Stimulated activated CD4-positive, alpha-beta T cell treated with anti-CD3 and anti-CD28 coated beads, Interleukin-4, amount 100 ng/mL, for 4 hours (primary cell): ENCODE data around the gene HLCS.

Source experiments
- DNase-seq, 2 experiments: peaks; one replicate each; pipeline ENCODE4 v3.0.0-alpha.2; 2020

HLCS gene

GRCh38 chr21:36914244-36915013, 52.0 kb downstream of the HLCS start:
- no peak for DNase-seq

GRCh38 chr21:36913247-36914169, 53.0 kb downstream of the HLCS start:
- DNase-seq: no peak

DNA sequence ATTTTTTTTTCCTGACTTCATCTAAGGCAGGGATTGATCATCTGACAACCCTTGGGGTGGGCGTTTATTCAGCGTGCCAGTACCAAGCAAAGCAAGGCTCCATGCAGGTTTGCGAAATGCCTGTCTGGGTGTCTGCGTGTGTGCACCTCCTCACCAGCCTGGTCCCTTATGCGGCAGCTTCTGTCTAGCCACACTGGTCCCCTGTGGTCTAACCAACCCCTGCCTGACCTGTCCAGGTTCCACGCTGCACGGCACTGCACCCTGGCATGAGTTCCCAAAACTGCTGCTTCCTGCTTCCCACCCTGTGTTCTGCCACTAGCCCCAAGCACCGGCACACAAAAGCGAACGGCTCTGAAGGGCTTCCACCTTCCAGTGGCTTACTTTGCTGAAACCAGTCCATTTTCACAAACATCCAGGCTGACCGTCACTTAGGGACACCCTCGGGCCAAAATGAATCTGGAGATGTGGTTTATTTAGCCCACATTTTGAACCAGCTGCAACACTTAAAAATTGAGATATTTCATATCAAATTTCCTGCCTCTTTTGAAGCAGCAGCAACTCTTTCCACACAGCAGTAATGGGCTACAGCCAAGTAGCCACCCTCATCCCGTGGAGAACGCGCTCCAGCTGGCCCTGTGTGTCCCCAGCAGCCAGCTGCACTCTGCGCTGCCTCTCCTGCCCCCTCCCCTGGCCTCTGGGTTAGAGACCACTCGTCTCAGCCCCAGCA, 55.7 kb downstream of the HLCS start:
- no peak for DNase-seq

DNA sequence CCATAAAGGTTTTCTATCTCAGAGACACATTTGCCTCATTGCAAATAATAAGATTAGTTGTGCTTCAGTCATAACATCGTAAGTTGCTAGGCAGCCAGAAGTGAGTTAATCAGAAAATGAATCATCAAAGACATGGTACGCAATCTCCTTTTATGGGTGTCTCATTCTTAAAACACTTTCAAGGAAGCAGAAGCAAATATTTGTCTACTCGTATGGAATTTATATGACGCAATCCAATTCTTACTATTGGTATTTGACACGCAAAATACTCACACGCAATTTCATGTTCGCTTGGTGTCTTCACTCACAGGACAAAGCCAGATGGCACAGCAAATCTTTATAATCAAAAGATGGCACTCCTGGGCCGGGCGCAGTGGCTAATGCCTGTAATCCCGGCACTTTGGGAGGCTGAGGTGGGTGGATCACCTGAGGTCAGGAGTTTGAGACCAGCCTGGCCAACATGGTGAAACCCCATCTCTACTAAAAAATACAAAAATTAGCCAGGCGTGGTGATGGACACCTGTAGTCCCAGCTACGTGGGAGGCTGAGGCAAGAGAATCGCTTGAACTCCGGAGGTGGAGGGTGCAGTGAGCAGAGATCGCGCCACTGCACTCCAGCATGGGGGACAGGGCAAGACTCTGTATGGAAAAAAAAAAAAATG, 56.4 kb downstream of the HLCS start:
- DNase-seq: no peak

DNA sequence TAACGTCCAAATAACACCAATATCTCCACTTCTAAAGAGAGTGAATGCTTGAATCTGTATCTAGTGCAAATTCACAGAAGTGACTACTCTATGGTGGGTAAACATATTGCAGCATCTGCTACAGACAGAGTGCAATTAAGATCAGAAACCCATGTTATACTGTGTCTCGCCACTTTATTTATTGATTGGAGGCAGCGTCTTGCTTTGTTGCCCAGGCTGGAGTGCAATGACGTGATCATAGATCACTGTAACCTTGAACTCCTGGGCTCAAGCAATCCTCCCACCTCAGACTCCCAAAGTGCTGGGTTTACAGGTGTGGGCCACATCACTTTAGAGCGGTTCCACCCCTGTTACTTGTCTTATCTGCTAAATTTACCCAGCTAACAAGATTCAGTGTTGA, 57.0 kb downstream of the HLCS start:
- no peak for DNase-seq

DNA sequence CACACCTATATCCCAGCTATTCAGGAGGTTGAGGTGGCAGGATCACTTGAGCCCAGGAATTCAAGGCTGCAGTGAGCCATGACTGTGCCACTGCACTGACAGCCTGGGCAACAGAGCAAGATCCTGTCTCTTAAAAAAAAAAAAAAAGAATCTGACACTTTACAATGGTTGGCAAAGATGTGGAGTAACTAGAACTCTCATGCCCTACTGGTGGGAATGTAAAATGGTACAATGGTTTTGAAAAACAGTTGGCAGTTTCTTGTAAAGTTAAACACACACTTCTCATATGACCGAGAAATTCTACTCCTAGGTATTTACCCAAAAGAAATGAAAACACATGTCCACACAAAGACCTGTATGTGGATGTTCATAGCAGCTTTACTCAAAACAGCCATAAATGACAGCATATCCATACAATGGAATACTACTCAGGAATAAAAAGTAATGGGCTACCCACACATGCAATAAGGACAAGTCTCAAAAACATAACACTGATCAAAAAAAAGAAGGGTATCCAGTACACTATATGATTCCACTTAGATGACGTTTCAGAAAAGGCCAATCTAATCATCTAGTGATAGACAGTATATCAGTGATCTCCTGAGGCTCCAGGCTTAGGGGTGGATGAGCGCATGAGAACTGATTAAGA, 58.1 kb downstream of the HLCS start:
- DNase-seq: no peak

- DNase-seq: no peak
Observed at GRCh38 chr21:36904093-36904666, 62.3 kb downstream of the HLCS start.

GRCh38 chr21:36902793-36903192, 63.7 kb downstream of the HLCS start:
- no peak for DNase-seq

DNA sequence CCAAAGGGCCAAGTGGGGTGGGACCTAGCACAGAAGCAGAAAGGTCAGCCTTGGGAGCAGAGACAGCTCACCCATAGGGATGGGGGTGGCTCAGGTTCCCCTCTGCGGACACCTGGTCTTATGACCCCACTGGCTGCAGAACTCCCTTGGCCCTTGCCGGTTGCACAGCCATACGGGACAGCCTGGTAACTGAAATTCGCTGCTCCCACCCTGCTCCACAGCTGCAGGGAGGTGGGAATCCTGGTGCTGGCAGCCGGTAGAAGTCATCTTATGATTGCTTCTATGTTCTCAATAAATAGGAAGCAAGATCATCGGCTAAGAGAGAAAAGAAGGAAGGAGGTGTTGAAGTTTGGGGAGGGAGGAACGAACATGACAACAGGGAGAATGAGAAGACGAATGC, 64.1 kb downstream of the HLCS start:
- DNase-seq: no peak

- no peak for DNase-seq
Observed at GRCh38 chr21:36901575-36901974, 64.9 kb downstream of the HLCS start.

- no peak for DNase-seq
Observed at GRCh38 chr21:36893581-36893980, 72.9 kb downstream of the HLCS start.

DNA sequence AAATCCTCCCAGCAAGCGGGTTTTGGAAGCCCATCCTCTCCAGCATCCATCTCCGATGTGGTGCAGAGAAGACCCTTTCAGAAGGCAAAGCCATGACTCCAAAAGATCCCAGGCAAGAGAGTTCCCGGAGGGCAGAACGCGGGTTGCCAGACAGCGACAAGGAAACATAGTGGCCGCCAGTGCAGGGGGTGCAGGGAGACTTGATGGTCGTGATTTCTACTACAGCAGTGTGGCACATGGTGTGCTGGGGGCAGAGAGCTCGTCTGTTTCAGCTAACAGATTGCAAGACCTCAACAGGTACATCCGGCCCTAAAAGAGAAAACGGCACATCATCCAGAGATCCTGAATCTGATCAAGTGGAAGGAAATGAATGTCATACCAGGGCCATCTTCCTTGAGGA, 74.3 kb downstream of the HLCS start:
- DNase-seq: no peak

DNA sequence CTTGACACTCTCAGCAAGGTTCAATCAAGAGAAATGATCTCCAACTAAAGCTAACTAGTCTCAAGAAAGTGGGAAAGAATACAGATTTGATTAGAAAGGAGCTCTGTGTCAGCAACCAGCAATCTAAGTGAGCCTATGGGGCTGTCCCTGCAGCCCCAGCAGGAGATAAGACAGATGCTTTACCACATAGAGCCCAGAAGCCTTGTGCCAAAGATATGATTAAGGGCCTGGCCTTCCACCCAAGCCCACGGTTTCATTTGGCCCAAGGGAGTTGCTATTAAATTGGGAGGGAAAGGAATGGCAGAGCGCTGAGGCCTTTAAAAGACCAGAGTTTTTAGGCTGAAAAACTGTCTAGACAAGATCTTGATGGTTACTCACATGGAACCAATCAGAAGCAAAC, 74.8 kb downstream of the HLCS start:
- no peak for DNase-seq

GRCh38 chr21:36891121-36891520, 75.3 kb downstream of the HLCS start:
- DNase-seq: no peak

GRCh38 chr21:36890086-36890485, 76.4 kb downstream of the HLCS start:
- no peak for DNase-seq

GRCh38 chr21:36889401-36889800, 77.1 kb downstream of the HLCS start:
- DNase-seq: no peak

DNA sequence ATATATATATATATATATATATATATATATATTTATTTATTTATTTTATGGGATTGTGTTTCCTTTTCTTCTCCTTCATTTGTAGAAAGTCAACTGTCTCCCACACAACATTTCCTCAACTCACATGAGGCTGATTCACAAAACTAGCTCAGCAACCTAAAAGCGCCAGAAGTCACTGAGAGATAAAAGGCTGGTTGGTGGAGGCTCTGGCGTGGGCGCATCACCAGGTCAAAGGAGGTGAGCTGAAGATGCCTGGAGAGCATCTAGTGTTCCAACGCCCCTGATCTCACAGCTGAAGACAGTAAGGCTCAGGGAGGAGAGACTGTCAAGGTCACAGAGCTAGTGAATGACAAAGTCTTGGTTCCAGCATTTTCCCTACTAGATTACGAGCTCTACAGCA, 78.0 kb downstream of the HLCS start:
- DNase-seq: no peak

DNA sequence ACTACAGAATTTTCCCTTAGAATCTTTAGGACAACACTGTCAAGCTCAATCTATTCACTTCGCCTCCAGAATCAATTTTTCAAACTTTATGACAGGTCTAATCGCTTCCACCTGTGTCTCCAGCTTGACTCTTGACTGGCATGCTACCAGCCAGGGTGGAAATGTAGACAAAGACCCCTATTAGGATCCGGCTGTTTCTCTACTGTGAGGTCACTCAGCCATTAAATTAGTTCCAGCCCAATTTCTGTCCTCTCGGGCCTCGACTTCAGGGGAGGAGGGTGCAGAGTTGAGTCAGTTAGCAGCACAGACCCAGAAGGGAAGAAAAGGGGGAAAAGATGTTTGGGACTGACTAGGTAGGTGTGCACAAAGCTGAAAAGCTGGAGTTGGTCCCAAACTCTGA, 78.5 kb downstream of the HLCS start:
- DNase-seq: no peak

GRCh38 chr21:36883532-36884486, 82.7 kb downstream of the HLCS start:
- no peak for DNase-seq

GRCh38 chr21:36882776-36883175, 83.7 kb downstream of the HLCS start:
- DNase-seq: no peak

GRCh38 chr21:36881228-36881627, 85.2 kb downstream of the HLCS start:
- DNase-seq: no peak
